A673 (cell line): ENCODE data around the gene CRADD. TPM values are rescaled to one million over a fixed set of nuclear protein-coding genes. Genes with fewer than 3 reads are reported as not detected.

Source experiments
- BruUV-seq: library from RNA; stranded (reverse); fragments of 400-500 nt; replicated peaks from 2 replicates; lab custom pipeline; 2021; lab: Mats Ljungman, UMichigan
- CTCF ChIA-PET: fragments of 300-600 bp; sonication (Branson Sonifier 250); formaldehyde crosslinking; loops from one replicate; lab custom pipeline; 2022; ENCODE audit warnings: antibody characterized with exemption; lab: Charles Lee
- POLR2A ChIA-PET: fragments of 300-600 bp; sonication (Branson Sonifier 250); formaldehyde crosslinking; loops from one replicate; lab custom pipeline; 2022; ENCODE audit warnings: antibody characterized with exemption; ENCODE audit not compliant: low non-redundant PET; lab: Charles Lee
- DNase-seq: peaks from one replicate; pipeline ENCODE4 v3.0.0-alpha.2; 2015; ENCODE audit warnings: low spot score
- H3K27ac ChIP-seq: fragments of 200-600 bp; sonication (generic); 2 replicates; pipeline ENCODE4 v1.5.1; 2016; ENCODE audit warnings: mixed run types, low read depth, mild to moderate bottlenecking, mixed read lengths, antibody characterized with exemption, low read length; ENCODE audit not compliant: poor library complexity, severe bottlenecking
- H3K27me3 ChIP-seq: fragments of 200-600 bp; sonication (generic); replicated peaks from 2 replicates; pipeline ENCODE4 v1.6.1; 2017; ENCODE audit warnings: mixed run types, low read depth, mild to moderate bottlenecking, mixed read lengths, antibody characterized with exemption, low read length; ENCODE audit not compliant: insufficient read depth, poor library complexity
- H3K36me3 ChIP-seq: fragments of 200-600 bp; sonication (generic); 2 replicates; pipeline ENCODE4 v1.6.1; 2016; ENCODE audit warnings: mixed run types, mild to moderate bottlenecking, mixed read lengths, antibody characterized with exemption, low read length; ENCODE audit not compliant: insufficient read depth, poor library complexity, severe bottlenecking
- H3K4me1 ChIP-seq: fragments of 200-600 bp; sonication (generic); 2 replicates; pipeline ENCODE4 v1.6.1; 2017; ENCODE audit warnings: mixed run types, mild to moderate bottlenecking, mixed read lengths, antibody characterized with exemption, low read length; ENCODE audit not compliant: insufficient read depth, poor library complexity, severe bottlenecking
- H3K4me3 ChIP-seq: fragments of 200-600 bp; sonication (generic); 2 replicates; pipeline ENCODE4 v1.5.1; 2016; ENCODE audit warnings: low read depth, mixed run types, mild to moderate bottlenecking, mixed read lengths, low read length; ENCODE audit not compliant: poor library complexity, severe bottlenecking
- H3K9me3 ChIP-seq: fragments of 200-600 bp; sonication (generic); 2 replicates; pipeline ENCODE4 v1.6.1; 2016; ENCODE audit warnings: mixed run types, low read depth, mild to moderate bottlenecking, mixed read lengths, antibody characterized with exemption, low read length; ENCODE audit not compliant: poor library complexity, severe bottlenecking
- EZH2 ChIP-seq: fragments of 200-600 bp; sonication (generic); IDR thresholded peaks from 2 replicates; pipeline ENCODE4 v1.6.1; 2017; ENCODE audit warnings: borderline replicate concordance, low read depth, mild to moderate bottlenecking, mixed read lengths, antibody characterized with exemption, low read length; ENCODE audit not compliant: poor library complexity, severe bottlenecking
- intact Hi-C: fragments of 100-400 bp; cut with micrococcal nuclease; formaldehyde crosslinking; loops from one replicate; pipeline ENCODE4 v1.10.0; 2022; ENCODE audit not compliant: unreplicated experiment
- total RNA-seq: library from RNA; stranded (reverse); gene quantifications from 2 replicates; pipeline ENCODE4 v1.2.3, GENCODE V29; 2021
- TF ChIP-seq, protein P1 (sequence below): fragments of 300-800, 200-600 bp; sonication (generic); conservative IDR thresholded peaks from 2 replicates; pipeline ENCODE4 v1.5.1; 2017; ENCODE audit warnings: low read depth, mild to moderate bottlenecking, antibody characterized with exemption, low read length, moderate library complexity, mixed read lengths

Gene CRADD
- total RNA-seq, 1 experiment from 2014 or later, result 9.1 TPM

DNA sequence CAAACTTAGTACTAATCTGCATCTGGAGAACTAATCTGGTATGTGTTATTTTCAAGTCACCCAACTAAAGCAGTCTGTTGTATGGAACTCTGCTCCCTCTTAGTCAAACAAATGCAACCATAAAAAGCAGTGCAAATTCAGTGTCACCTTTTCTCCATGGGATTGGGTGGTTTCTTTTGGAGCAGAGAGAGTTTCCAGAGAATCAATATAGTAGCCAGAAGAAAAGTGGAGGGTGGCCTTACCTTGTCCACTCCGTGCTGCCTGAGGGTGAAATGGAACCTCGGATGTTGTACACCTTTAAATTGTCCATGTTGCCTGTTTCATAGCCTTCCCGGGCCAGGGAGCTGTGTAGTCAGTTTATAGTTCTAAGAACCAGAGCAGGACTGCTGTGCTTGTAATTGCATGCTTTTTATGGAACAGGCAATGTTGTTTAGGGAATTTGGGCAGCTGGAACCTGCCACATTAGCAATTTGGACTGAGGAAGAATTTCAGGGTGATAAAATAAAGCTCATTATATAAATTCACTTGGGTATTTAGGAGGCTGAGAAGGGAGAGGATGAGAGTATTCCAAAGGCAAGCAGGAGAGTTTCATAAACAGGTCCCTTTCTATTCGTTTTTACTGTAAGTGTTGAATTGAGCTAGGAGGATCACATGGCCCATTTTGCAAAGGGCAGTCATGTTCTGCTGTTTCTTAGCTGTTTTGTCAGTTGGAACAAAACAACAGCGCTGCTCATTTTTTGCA is 60.5 kb downstream of the CRADD start:
- DNase-seq, result no peak
- POLR2A ChIA-PET, result no interaction called here
- Histone ChIP-seq H3K36me3 (no peaks in the 10 kb centered on the region), H3K27me3 (no peaks in the 10 kb centered on the region), H3K4me1 (peaks cover 6% of the 10 kb centered on the region), H3K9me3 (no peaks in the 10 kb centered on the region), H3K4me3 (no peak overlapping the region), H3K27ac (no peak overlapping the region)
- CTCF ChIA-PET, result no interaction called here
- BruUV-seq, result no TSS peak
- TF ChIP-seq, protein P1, sequence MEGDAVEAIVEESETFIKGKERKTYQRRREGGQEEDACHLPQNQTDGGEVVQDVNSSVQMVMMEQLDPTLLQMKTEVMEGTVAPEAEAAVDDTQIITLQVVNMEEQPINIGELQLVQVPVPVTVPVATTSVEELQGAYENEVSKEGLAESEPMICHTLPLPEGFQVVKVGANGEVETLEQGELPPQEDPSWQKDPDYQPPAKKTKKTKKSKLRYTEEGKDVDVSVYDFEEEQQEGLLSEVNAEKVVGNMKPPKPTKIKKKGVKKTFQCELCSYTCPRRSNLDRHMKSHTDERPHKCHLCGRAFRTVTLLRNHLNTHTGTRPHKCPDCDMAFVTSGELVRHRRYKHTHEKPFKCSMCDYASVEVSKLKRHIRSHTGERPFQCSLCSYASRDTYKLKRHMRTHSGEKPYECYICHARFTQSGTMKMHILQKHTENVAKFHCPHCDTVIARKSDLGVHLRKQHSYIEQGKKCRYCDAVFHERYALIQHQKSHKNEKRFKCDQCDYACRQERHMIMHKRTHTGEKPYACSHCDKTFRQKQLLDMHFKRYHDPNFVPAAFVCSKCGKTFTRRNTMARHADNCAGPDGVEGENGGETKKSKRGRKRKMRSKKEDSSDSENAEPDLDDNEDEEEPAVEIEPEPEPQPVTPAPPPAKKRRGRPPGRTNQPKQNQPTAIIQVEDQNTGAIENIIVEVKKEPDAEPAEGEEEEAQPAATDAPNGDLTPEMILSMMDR, result no peak
- no peak for TF ChIP-seq EZH2
- intact Hi-C loops, result no loop called here

GRCh38 chr12:93738199-93739058 is 61.3 kb downstream of the CRADD start:
- Histone ChIP-seq H3K36me3 (no peaks in the 10 kb centered on the region), H3K27ac (no peak overlapping the region), H3K4me3 (no peak overlapping the region), H3K4me1 (peaks cover 10% of the 10 kb centered on the region), H3K27me3 (no peaks in the 10 kb centered on the region), H3K9me3 (no peaks in the 10 kb centered on the region)
- DNase-seq, result no peak
- TF ChIP-seq, protein P1, result no peak
- no peak for TF ChIP-seq EZH2
- no TSS peak for BruUV-seq
- ChIA-PET POLR2A (no interaction called here), CTCF (no interaction called here)
- intact Hi-C loops, result no loop called here

DNA sequence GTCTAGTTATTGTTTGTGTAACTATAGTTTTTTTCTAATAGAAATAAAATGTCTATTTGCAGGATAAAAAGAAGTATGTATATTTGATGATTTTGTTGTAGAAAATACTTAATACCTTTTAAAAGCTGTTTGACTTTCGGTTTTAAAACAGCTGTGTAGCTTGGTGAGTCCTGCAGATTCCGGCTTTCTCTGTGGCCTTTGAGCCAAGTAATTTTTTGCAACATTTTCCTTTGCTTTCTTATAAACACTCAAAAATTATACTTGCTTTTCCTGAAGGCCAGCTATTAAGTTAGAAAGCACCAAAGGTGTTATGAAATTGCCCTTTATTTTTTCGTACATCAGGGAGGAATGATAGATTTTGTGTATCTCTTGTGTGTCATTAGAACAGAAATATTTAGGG is 63.6 kb downstream of the CRADD start:
- no peak for TF ChIP-seq EZH2
- TF ChIP-seq, protein P1, result no peak
- no peaks in the 10 kb centered on the region for H3K27me3 ChIP-seq
- no peaks in the 10 kb centered on the region for H3K9me3 ChIP-seq
- peaks cover 10% of the 10 kb centered on the region for H3K4me1 ChIP-seq
- no peaks in the 10 kb centered on the region for H3K36me3 ChIP-seq
- BruUV-seq, result no TSS peak
- intact Hi-C loops, result no loop called here
- H3K27ac ChIP-seq, result no peak overlapping the region
- H3K4me3 ChIP-seq, result no peak overlapping the region
- POLR2A ChIA-PET, result no interaction called here
- DNase-seq, result no peak
- CTCF ChIA-PET, result interaction anchor here (0.9 kb wide), 1 partner anchor 361 kb away, joined by 3 read pairs; no protein-coding TSS in a partner anchor
